ENCODE data around the gene SLC4A8. TPM values are rescaled to one million over a fixed set of nuclear protein-coding genes. Genes with fewer than 3 reads are reported as not detected.

SLC4A8 gene
- total RNA-seq, 1 experiment from 2014 or later: 26.3 TPM

GRCh38 chr12:51538149-51538548, 113.5 kb downstream of the SLC4A8 start:
- Histone ChIP-seq H4K91ac (ENCODE audit: insufficient read length, low read depth, low read length) (no peak overlapping the region), H3K9ac (ENCODE audit: extremely low read depth, insufficient read length, low read length) (no peak overlapping the region), H2AK5ac (ENCODE audit: insufficient read length, low read length) (no peak overlapping the region), H4K20me1 (ENCODE audit: control insufficient read depth, insufficient read depth, insufficient read length) (no peaks in the 10 kb centered on the region), H3K4me1 (ENCODE audit: insufficient read depth, low read length) (peaks cover 6% of the 10 kb centered on the region; the same call in 1 of the 2 replicates), H2AFZ (ENCODE audit: low read length) (no peak overlapping the region), H3K4me2 (ENCODE audit: insufficient read depth, insufficient read length, low read length) (no peak overlapping the region), H2BK5ac (ENCODE audit: insufficient read length, low read length) (no peak overlapping the region), H4K5ac (ENCODE audit: insufficient read length, low read depth, low read length) (no peak overlapping the region), H3K56ac (ENCODE audit: insufficient read length, low read depth, low read length) (no peak overlapping the region), H3K23ac (ENCODE audit: insufficient read length, low read depth, low read length) (no peak overlapping the region), H3K27me3 (ENCODE audit: insufficient read depth, low read length) (no peaks in the 10 kb centered on the region), H3K23me2 (ENCODE audit: insufficient read length, low read depth, low read length, poor library complexity, severe bottlenecking) (peaks cover 3% of the 10 kb centered on the region), H3K9me3 (ENCODE audit: control insufficient read depth, low read depth, low read length) (no peaks in the 10 kb centered on the region), H3K79me2 (ENCODE audit: insufficient read depth, low read length) (no peaks in the 10 kb centered on the region), H3K18ac (ENCODE audit: insufficient read length, low read depth, low read length) (no peak overlapping the region), H3K27ac (ENCODE audit: insufficient read length, low read depth, low read length) (no peak overlapping the region), H2BK12ac (ENCODE audit: insufficient read length, low read depth, low read length) (no peak overlapping the region), H2BK120ac (ENCODE audit: low read depth, low read length, poor library complexity, severe bottlenecking) (no peak overlapping the region), H3K79me1 (ENCODE audit: insufficient read depth, low read depth, low read length, poor library complexity, severe bottlenecking) (no peaks in the 10 kb centered on the region), H2BK15ac (ENCODE audit: low read depth, low read length) (no peak overlapping the region), H3K4ac (ENCODE audit: low read depth, low read length) (no peak overlapping the region), H3K14ac (ENCODE audit: insufficient read depth, low read length) (no peak overlapping the region), H4K8ac (replicated peaks; ENCODE audit: insufficient read length, low read depth, low read length) (no peak overlapping the region), H2BK20ac (ENCODE audit: low read depth, low read length, poor library complexity, severe bottlenecking) (no peak overlapping the region), H3T11ph (ENCODE audit: low read length) (no peak overlapping the region)
- peaks cover 32 to 35% of the 10 kb centered on the region in 2 experiments for H3K4me1 Mint-ChIP-seq
- H3K27me3 Mint-ChIP-seq (ENCODE audit: low read depth): peaks cover 3% of the 10 kb centered on the region; the same call in 1 of the 2 replicates
- no peak overlapping the region; a peak in 2 of 7 replicates for H3K27ac Mint-ChIP-seq
- no CpG with 5 or more reads among the region's 8 CpGs for WGBS (ENCODE audit: extremely low coverage, insufficient read length, low lambda C conversion rate)
- no peaks in the 10 kb centered on the region for H3K36me3 Mint-ChIP-seq (ENCODE audit: insufficient read depth in 1 of 3, low read depth in 3 of 3)
- no peaks in the 10 kb centered on the region for H3K9me3 Mint-ChIP-seq
- no peak overlapping the region for H3K4me3 Mint-ChIP-seq
- no peak for DNase-seq
- no peak for TF ChIP-seq CTCF (conservative IDR thresholded peaks at IDR 0.05)

All from H9 (cell line).